ENCODE measurements around the gene PLAU.

PLAU gene

GRCh38 chr10:73899423-73899822, 11.5 kb upstream of the PLAU start:
- H3K4me3 ChIP-seq (ENCODE audit: low read length): no peak overlapping the region
- TF ChIP-seq CTCF (IDR thresholded peaks at IDR 0.05; ENCODE audit: insufficient read depth, low read depth, low read length, missing control alignments): no peak
- DNase-seq (ENCODE audit: low read depth): peak; percentile 97

- TF ChIP-seq CTCF (IDR thresholded peaks at IDR 0.05; ENCODE audit: insufficient read depth, low read depth, low read length, missing control alignments): no peak
- no peak overlapping the region for H3K4me3 ChIP-seq (ENCODE audit: low read length)
- no peak for DNase-seq (ENCODE audit: low read depth)
These were observed 10.9 kb upstream of the PLAU start for GRCh38 chr10:73900064-73900463.

- no peak for DNase-seq (ENCODE audit: low read depth)
- no peak for TF ChIP-seq CTCF (IDR thresholded peaks at IDR 0.05; ENCODE audit: insufficient read depth, low read depth, low read length, missing control alignments)
- H3K4me3 ChIP-seq (ENCODE audit: low read length): no peak overlapping the region
These were observed 9.7 kb upstream of the PLAU start for GRCh38 chr10:73901261-73901660.

- H3K4me3 ChIP-seq (ENCODE audit: low read length): no peak overlapping the region
- DNase-seq (ENCODE audit: low read depth): no peak
- no peak for TF ChIP-seq CTCF (IDR thresholded peaks at IDR 0.05; ENCODE audit: insufficient read depth, low read depth, low read length, missing control alignments)
These were observed 8.6 kb upstream of the PLAU start for GRCh38 chr10:73902351-73902750.

GRCh38 chr10:73905256-73906020, 5.5 kb upstream of the PLAU start:
- no peak overlapping the region for H3K4me3 ChIP-seq (ENCODE audit: low read length)
- TF ChIP-seq CTCF (IDR thresholded peaks at IDR 0.05; ENCODE audit: insufficient read depth, low read depth, low read length, missing control alignments): no peak
- peak; percentile 22 for DNase-seq (ENCODE audit: low read depth)

- H3K4me3 ChIP-seq (ENCODE audit: low read length): no peak overlapping the region
- TF ChIP-seq CTCF (IDR thresholded peaks at IDR 0.05; ENCODE audit: insufficient read depth, low read depth, low read length, missing control alignments): no peak
- DNase-seq (ENCODE audit: low read depth): peak; percentile 86
These were observed 4.1 kb upstream of the PLAU start for GRCh38 chr10:73906524-73907447.

Data from epithelial cell of esophagus (primary cell).